ENCODE results near the gene AKAP11. TPM values are rescaled to one million over a fixed set of nuclear protein-coding genes. Genes with fewer than 3 reads are reported as not detected.

Gene AKAP11
- total and polyA plus RNA-seq, 2 experiments from 2014 or later: 4.3 to 21.6 TPM

DNA sequence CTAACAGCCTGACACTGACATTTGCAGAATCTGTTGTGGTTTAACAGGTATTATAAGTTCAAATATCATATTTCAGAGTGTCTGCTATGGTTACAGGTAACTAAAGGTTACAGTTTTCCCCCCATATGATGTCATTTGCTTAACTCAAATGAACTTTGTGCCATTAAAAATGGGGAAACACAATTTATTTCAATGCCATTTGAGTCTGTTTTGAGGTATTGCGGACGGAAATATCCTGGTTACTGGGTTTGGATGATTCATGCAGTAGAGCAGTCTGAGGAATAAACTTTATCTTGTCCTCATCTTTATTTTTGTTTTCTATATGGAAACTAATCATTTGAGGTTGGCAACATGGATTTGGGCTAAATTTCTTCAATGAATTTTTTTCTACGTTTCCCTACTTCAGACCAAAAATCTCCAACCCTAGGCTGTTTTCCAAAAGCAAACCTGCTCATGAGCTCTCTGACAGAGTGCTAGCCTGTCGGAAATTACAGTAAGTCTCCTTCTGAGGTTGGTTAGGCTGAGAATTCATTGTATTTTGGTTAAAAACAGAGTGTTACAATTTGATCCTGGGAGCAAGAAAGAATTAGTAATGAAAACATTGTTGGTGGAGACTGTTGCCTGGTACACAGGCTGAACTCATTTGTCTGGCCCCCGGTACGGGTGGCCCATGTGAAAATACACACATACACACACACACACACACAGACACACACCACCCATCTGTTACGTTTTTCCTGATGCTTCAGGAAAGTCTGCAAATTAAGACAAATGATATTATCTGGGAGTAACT is 66.1 kb downstream of the AKAP11 start:
- Histone ChIP-seq H3K27me3 (ENCODE audit: insufficient read depth) (no peaks in the 10 kb centered on the region), H3K79me2 (replicated peaks; ENCODE audit: insufficient read depth) (no peaks in the 10 kb centered on the region), H3K9me2 (ENCODE audit: insufficient read depth) (peaks cover 6% of the 10 kb centered on the region; the same call in 1 of the 2 replicates), H3K4me3 (no peak overlapping the region), H2AFZ (no peak overlapping the region), H3K4me1 (ENCODE audit: insufficient read depth) (no peaks in the 10 kb centered on the region; the same call in 1 of the 2 replicates), H3K4me2 (no peak overlapping the region), H4K20me1 (replicated peaks; ENCODE audit: insufficient read depth) (no peaks in the 10 kb centered on the region), H3F3A (replicated peaks; ENCODE audit: low read depth) (no peaks in the 10 kb centered on the region), H3K27ac (ENCODE audit: low read depth) (no peak overlapping the region), H3K36me3 (ENCODE audit: insufficient read depth) (no peaks in the 10 kb centered on the region)
- ATAC-seq (no peak), DNase-seq (ENCODE audit: low spot score) (no peak)
- Mint-ChIP-seq H3K4me1 (peaks cover 8% of the 10 kb centered on the region; the same call in 2 of the 3 replicates), H3K4me3 (no peak overlapping the region), H3K36me3 (ENCODE audit: low read depth) (no peaks in the 10 kb centered on the region), H3K27ac (no peak overlapping the region), H3K9me3 (no peaks in the 10 kb centered on the region), H3K27me3 (ENCODE audit: insufficient read depth, low read depth, poor library complexity) (peaks cover 9% of the 10 kb centered on the region)
- TF ChIP-seq, protein P1, sequence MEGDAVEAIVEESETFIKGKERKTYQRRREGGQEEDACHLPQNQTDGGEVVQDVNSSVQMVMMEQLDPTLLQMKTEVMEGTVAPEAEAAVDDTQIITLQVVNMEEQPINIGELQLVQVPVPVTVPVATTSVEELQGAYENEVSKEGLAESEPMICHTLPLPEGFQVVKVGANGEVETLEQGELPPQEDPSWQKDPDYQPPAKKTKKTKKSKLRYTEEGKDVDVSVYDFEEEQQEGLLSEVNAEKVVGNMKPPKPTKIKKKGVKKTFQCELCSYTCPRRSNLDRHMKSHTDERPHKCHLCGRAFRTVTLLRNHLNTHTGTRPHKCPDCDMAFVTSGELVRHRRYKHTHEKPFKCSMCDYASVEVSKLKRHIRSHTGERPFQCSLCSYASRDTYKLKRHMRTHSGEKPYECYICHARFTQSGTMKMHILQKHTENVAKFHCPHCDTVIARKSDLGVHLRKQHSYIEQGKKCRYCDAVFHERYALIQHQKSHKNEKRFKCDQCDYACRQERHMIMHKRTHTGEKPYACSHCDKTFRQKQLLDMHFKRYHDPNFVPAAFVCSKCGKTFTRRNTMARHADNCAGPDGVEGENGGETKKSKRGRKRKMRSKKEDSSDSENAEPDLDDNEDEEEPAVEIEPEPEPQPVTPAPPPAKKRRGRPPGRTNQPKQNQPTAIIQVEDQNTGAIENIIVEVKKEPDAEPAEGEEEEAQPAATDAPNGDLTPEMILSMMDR (conservative IDR thresholded peaks at IDR 0.05; ENCODE audit: low read depth in 2 of 2): no peak
- TF ChIP-seq ZNF331 (CRISPR knock-in tag; IDR thresholded peaks at IDR 0.05; ENCODE audit: low read depth) (no peak), JUNB (IDR thresholded peaks at IDR 0.05; ENCODE audit: unreplicated experiment) (no peak), ZNF114 (CRISPR knock-in tag; IDR thresholded peaks at IDR 0.05) (no peak), STAT1 (IDR thresholded peaks at IDR 0.05; ENCODE audit: unreplicated experiment) (no peak), NANOG (IDR thresholded peaks at IDR 0.05; ENCODE audit: borderline replicate concordance) (no peak), POLR2AphosphoS5 (IDR thresholded peaks at IDR 0.05; ENCODE audit: low read depth) (no peak), EZH2phosphoT487 (IDR thresholded peaks at IDR 0.05; ENCODE audit: unreplicated experiment) (no peak), CREB1 (CRISPR knock-in tag; IDR thresholded peaks at IDR 0.05; ENCODE audit: low read depth) (no peak), EZH2 (IDR thresholded peaks at IDR 0.05; ENCODE audit: low read depth, unreplicated experiment) (no peak)
- TF ChIP-seq, protein P2, sequence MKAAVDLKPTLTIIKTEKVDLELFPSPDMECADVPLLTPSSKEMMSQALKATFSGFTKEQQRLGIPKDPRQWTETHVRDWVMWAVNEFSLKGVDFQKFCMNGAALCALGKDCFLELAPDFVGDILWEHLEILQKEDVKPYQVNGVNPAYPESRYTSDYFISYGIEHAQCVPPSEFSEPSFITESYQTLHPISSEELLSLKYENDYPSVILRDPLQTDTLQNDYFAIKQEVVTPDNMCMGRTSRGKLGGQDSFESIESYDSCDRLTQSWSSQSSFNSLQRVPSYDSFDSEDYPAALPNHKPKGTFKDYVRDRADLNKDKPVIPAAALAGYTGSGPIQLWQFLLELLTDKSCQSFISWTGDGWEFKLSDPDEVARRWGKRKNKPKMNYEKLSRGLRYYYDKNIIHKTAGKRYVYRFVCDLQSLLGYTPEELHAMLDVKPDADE (IDR thresholded peaks at IDR 0.05): no peak
- TF ChIP-seq, protein P3, sequence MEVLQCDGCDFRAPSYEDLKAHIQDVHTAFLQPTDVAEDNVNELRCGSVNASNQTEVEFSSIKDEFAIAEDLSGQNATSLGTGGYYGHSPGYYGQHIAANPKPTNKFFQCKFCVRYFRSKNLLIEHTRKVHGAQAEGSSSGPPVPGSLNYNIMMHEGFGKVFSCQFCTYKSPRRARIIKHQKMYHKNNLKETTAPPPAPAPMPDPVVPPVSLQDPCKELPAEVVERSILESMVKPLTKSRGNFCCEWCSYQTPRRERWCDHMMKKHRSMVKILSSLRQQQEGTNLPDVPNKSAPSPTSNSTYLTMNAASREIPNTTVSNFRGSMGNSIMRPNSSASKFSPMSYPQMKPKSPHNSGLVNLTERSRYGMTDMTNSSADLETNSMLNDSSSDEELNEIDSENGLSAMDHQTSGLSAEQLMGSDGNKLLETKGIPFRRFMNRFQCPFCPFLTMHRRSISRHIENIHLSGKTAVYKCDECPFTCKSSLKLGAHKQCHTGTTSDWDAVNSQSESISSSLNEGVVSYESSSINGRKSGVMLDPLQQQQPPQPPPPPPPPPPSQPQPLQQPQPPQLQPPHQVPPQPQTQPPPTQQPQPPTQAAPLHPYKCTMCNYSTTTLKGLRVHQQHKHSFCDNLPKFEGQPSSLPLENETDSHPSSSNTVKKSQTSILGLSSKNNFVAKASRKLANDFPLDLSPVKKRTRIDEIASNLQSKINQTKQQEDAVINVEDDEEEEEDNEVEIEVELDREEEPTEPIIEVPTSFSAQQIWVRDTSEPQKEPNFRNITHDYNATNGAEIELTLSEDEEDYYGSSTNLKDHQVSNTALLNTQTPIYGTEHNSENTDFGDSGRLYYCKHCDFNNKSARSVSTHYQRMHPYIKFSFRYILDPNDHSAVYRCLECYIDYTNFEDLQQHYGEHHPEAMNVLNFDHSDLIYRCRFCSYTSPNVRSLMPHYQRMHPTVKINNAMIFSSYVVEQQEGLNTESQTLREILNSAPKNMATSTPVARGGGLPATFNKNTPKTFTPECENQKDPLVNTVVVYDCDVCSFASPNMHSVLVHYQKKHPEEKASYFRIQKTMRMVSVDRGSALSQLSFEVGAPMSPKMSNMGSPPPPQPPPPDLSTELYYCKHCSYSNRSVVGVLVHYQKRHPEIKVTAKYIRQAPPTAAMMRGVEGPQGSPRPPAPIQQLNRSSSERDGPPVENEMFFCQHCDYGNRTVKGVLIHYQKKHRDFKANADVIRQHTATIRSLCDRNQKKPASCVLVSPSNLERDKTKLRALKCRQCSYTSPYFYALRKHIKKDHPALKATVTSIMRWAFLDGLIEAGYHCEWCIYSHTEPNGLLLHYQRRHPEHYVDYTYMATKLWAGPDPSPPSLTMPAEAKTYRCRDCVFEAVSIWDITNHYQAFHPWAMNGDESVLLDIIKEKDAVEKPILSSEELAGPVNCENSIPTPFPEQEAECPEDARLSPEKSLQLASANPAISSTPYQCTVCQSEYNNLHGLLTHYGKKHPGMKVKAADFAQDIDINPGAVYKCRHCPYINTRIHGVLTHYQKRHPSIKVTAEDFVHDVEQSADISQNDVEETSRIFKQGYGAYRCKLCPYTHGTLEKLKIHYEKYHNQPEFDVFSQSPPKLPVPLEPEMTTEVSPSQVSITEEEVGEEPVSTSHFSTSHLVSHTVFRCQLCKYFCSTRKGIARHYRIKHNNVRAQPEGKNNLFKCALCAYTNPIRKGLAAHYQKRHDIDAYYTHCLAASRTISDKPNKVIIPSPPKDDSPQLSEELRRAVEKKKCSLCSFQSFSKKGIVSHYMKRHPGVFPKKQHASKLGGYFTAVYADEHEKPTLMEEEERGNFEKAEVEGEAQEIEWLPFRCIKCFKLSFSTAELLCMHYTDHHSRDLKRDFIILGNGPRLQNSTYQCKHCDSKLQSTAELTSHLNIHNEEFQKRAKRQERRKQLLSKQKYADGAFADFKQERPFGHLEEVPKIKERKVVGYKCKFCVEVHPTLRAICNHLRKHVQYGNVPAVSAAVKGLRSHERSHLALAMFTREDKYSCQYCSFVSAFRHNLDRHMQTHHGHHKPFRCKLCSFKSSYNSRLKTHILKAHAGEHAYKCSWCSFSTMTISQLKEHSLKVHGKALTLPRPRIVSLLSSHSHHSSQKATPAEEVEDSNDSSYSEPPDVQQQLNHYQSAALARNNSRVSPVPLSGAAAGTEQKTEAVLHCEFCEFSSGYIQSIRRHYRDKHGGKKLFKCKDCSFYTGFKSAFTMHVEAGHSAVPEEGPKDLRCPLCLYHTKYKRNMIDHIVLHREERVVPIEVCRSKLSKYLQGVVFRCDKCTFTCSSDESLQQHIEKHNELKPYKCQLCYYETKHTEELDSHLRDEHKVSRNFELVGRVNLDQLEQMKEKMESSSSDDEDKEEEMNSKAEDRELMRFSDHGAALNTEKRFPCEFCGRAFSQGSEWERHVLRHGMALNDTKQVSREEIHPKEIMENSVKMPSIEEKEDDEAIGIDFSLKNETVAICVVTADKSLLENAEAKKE (CRISPR knock-in tag; IDR thresholded peaks at IDR 0.05): no peak
- TF ChIP-seq, protein P4, sequence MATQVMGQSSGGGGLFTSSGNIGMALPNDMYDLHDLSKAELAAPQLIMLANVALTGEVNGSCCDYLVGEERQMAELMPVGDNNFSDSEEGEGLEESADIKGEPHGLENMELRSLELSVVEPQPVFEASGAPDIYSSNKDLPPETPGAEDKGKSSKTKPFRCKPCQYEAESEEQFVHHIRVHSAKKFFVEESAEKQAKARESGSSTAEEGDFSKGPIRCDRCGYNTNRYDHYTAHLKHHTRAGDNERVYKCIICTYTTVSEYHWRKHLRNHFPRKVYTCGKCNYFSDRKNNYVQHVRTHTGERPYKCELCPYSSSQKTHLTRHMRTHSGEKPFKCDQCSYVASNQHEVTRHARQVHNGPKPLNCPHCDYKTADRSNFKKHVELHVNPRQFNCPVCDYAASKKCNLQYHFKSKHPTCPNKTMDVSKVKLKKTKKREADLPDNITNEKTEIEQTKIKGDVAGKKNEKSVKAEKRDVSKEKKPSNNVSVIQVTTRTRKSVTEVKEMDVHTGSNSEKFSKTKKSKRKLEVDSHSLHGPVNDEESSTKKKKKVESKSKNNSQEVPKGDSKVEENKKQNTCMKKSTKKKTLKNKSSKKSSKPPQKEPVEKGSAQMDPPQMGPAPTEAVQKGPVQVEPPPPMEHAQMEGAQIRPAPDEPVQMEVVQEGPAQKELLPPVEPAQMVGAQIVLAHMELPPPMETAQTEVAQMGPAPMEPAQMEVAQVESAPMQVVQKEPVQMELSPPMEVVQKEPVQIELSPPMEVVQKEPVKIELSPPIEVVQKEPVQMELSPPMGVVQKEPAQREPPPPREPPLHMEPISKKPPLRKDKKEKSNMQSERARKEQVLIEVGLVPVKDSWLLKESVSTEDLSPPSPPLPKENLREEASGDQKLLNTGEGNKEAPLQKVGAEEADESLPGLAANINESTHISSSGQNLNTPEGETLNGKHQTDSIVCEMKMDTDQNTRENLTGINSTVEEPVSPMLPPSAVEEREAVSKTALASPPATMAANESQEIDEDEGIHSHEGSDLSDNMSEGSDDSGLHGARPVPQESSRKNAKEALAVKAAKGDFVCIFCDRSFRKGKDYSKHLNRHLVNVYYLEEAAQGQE (IDR thresholded peaks at IDR 0.05; ENCODE audit: unreplicated experiment): no peak
